SK-N-MC (cell line): Measurements from ENCODE around the gene SPATA6.
"Not testable (repeated sequence)": the region's sequence is repeated elsewhere in the genome, so short reads cannot be mapped to it uniquely, and the experiment has no call there.

Experiments
- DNase-seq: peaks from one replicate; pipeline ENCODE4 v3.0.0-alpha.2; 2011; ENCODE audit warnings: low read depth, low spot score
- H3K27ac ChIP-seq: fragments of 200-600 bp; sonication (generic); 2 replicates; pipeline ENCODE4 v1.5.1; 2016; ENCODE audit warnings: mixed run types
- H3K36me3 ChIP-seq: fragments of 200-600 bp; sonication (generic); 2 replicates; pipeline ENCODE4 v1.6.1; 2017; ENCODE audit warnings: antibody characterized with exemption, low read length, mixed read lengths; ENCODE audit not compliant: insufficient read depth
- H3K4me3 ChIP-seq: fragments of 200-600 bp; sonication (generic); 2 replicates; pipeline ENCODE4 v1.5.1; 2016
- H3K9ac ChIP-seq: fragments of 200-600 bp; sonication (generic); 2 replicates; pipeline ENCODE4 v1.8.0; 2017; ENCODE audit warnings: mixed run types, mixed read lengths; ENCODE audit not compliant: insufficient read length
- H3K9me3 ChIP-seq: fragments of 200-600 bp; sonication (generic); 2 replicates; pipeline ENCODE4 v1.6.1; 2017; ENCODE audit warnings: low read depth, mild to moderate bottlenecking, antibody characterized with exemption, low read length, moderate library complexity, mixed read lengths
- EZH2 ChIP-seq: fragments of 200-600 bp; sonication (generic); IDR thresholded peaks from one replicate; pipeline ENCODE4 v1.6.1; 2017; ENCODE audit warnings: antibody characterized with exemption
- FOXP2 ChIP-seq: optimal IDR thresholded peaks from 2 replicates; pipeline ENCODE3; 2011; ENCODE audit warnings: mild to moderate bottlenecking, moderate library complexity; ENCODE audit not compliant: insufficient read depth; ENCODE audit errors: extremely low read length, control extremely low read depth
- POLR2AphosphoS5 ChIP-seq: IDR thresholded peaks from 2 replicates; pipeline ENCODE4 v1.6.1; 2012; ENCODE audit warnings: mild to moderate bottlenecking, low read depth, low read length, borderline replicate concordance

The SPATA6 gene

GRCh38 chr1:48439380-48439779, 32.6 kb downstream of the SPATA6 start:
- DNase-seq = no peak
- TF ChIP-seq FOXP2 (no peak), POLR2AphosphoS5 (no peak), EZH2 (no peak)
- Histone ChIP-seq H3K27ac (no peak overlapping the region), H3K4me3 (no peak overlapping the region), H3K36me3 (no peaks in the 10 kb centered on the region), H3K9me3 (no peaks in the 10 kb centered on the region), H3K9ac (no peak overlapping the region)

GRCh38 chr1:48437379-48437778, 34.6 kb downstream of the SPATA6 start:
- not testable (repeated sequence) for H3K9ac ChIP-seq, H3K9me3 ChIP-seq, H3K27ac ChIP-seq, DNase-seq, H3K36me3 ChIP-seq, H3K4me3 ChIP-seq

GRCh38 chr1:48435312-48436002, 36.5 kb downstream of the SPATA6 start:
- H3K27ac ChIP-seq, DNase-seq, H3K9me3 ChIP-seq, H3K36me3 ChIP-seq, H3K9ac ChIP-seq, H3K4me3 ChIP-seq: not testable (repeated sequence)

- Histone ChIP-seq H3K9ac (no peak overlapping the region), H3K9me3 (no peaks in the 10 kb centered on the region), H3K36me3 (no peaks in the 10 kb centered on the region), H3K27ac (no peak overlapping the region), H3K4me3 (no peak overlapping the region)
- TF ChIP-seq EZH2 (no peak), FOXP2 (no peak), POLR2AphosphoS5 (no peak)
- DNase-seq = no peak
Measured at GRCh38 chr1:48430832-48431231, 41.2 kb downstream of the SPATA6 start.

GRCh38 chr1:48422009-48422408, 50.0 kb downstream of the SPATA6 start:
- no peaks in the 10 kb centered on the region for H3K9me3 ChIP-seq
- no peak overlapping the region for H3K9ac ChIP-seq
- no peak for DNase-seq
- TF ChIP-seq FOXP2 = no peak
- no peak for TF ChIP-seq EZH2
- TF ChIP-seq POLR2AphosphoS5 = no peak
- H3K27ac ChIP-seq = no peak overlapping the region
- no peak overlapping the region for H3K4me3 ChIP-seq
- H3K36me3 ChIP-seq = no peaks in the 10 kb centered on the region

- Histone ChIP-seq H3K4me3 (no peak overlapping the region), H3K27ac (no peak overlapping the region), H3K9ac (no peak overlapping the region), H3K9me3 (no peaks in the 10 kb centered on the region), H3K36me3 (no peaks in the 10 kb centered on the region)
- DNase-seq = no peak
- no peak for TF ChIP-seq POLR2AphosphoS5
- TF ChIP-seq EZH2 = no peak
- TF ChIP-seq FOXP2 = no peak
Measured at GRCh38 chr1:48418742-48419141, 53.3 kb downstream of the SPATA6 start.

GRCh38 chr1:48415050-48415449, 57.0 kb downstream of the SPATA6 start:
- no peak overlapping the region for H3K9ac ChIP-seq
- no peak for DNase-seq
- H3K36me3 ChIP-seq = no peaks in the 10 kb centered on the region
- H3K4me3 ChIP-seq = no peak overlapping the region
- H3K9me3 ChIP-seq = no peaks in the 10 kb centered on the region
- TF ChIP-seq EZH2 (no peak), FOXP2 (no peak), POLR2AphosphoS5 (no peak)
- H3K27ac ChIP-seq = no peak overlapping the region

- no peaks in the 10 kb centered on the region for H3K9me3 ChIP-seq
- no peak overlapping the region for H3K27ac ChIP-seq
- TF ChIP-seq POLR2AphosphoS5 = no peak
- no peak for TF ChIP-seq EZH2
- no peak for DNase-seq
- H3K4me3 ChIP-seq = no peak overlapping the region
- no peak overlapping the region for H3K9ac ChIP-seq
- H3K36me3 ChIP-seq = no peaks in the 10 kb centered on the region
Measured at GRCh38 chr1:48414264-48414663, 57.7 kb downstream of the SPATA6 start.

GRCh38 chr1:48405940-48406339, 66.1 kb downstream of the SPATA6 start:
- Histone ChIP-seq H3K27ac (no peak overlapping the region), H3K9ac (no peak overlapping the region), H3K36me3 (no peaks in the 10 kb centered on the region), H3K4me3 (no peak overlapping the region), H3K9me3 (no peaks in the 10 kb centered on the region)
- no peak for TF ChIP-seq FOXP2
- TF ChIP-seq POLR2AphosphoS5 = no peak
- TF ChIP-seq EZH2 = no peak
- DNase-seq = no peak
